OCI-LY1 (cell line): ENCODE measurements around the gene SOX5.

Source experiments
- H2AFZ ChIP-seq: fragments of 200-600 bp; sonication (generic), shearing (Covaris generic); 2 replicates; pipeline ENCODE4 v1.6.0; 2014; ENCODE audit warnings: antibody characterized with exemption, mild to moderate bottlenecking, low read length
- H3F3A ChIP-seq: fragments of 200-600 bp; sonication (generic), shearing (Covaris generic); 2 replicates; pipeline ENCODE4 v1.6.0; 2014; ENCODE audit warnings: mild to moderate bottlenecking, antibody characterized with exemption, low read length, moderate library complexity; ENCODE audit not compliant: insufficient read depth
- H3K27ac ChIP-seq: fragments of 200-600 bp; sonication (generic); 2 replicates; pipeline ENCODE4 v1.5.1; 2014; ENCODE audit warnings: low read length, mixed run types, mild to moderate bottlenecking, low read depth; ENCODE audit not compliant: poor library complexity, severe bottlenecking
- H3K27me3 ChIP-seq: fragments of 200-600 bp; sonication (generic); 2 replicates; pipeline ENCODE4 v1.6.0; 2014; ENCODE audit warnings: antibody characterized with exemption, mild to moderate bottlenecking, low read length, moderate library complexity; ENCODE audit not compliant: insufficient read depth
- H3K36me3 ChIP-seq: fragments of 200-600 bp; sonication (generic); 2 replicates; pipeline ENCODE4 v1.6.1; 2014; ENCODE audit warnings: mild to moderate bottlenecking, antibody characterized with exemption, low read length, moderate library complexity, mixed read lengths; ENCODE audit not compliant: insufficient read depth
- H3K4me1 ChIP-seq: fragments of 200-600 bp; sonication (generic); 2 replicates; pipeline ENCODE4 v1.5.1; 2014; ENCODE audit warnings: mild to moderate bottlenecking, low read length, moderate library complexity; ENCODE audit not compliant: insufficient read depth, severe bottlenecking
- H3K4me2 ChIP-seq: fragments of 200-600 bp; sonication (generic), shearing (Covaris generic); 2 replicates; pipeline ENCODE4 v1.6.1; 2014; ENCODE audit warnings: low read length
- H3K4me3 ChIP-seq: fragments of 200-600 bp; sonication (generic); 2 replicates; pipeline ENCODE4 v1.5.1; 2014; ENCODE audit warnings: low read length, low read depth, mild to moderate bottlenecking, mixed read lengths; ENCODE audit not compliant: poor library complexity, severe bottlenecking
- H3K79me2 ChIP-seq: fragments of 200-600 bp; shearing (Covaris generic); 2 replicates; pipeline ENCODE4 v1.6.1; 2016; ENCODE audit warnings: mixed run types, low read length, mixed read lengths; ENCODE audit not compliant: insufficient read depth
- H3K9ac ChIP-seq: fragments of 200-600 bp; sonication (generic), shearing (Covaris generic); 2 replicates; pipeline ENCODE4 v1.6.1; 2014; ENCODE audit warnings: mild to moderate bottlenecking, low read length, mixed read lengths
- H3K9me2 ChIP-seq: fragments of 200-600 bp; sonication (generic), shearing (Covaris generic); 2 replicates; pipeline ENCODE4 v1.6.1; 2014; ENCODE audit warnings: low read depth, mild to moderate bottlenecking, low read length, mixed read lengths
- H3K9me3 ChIP-seq: fragments of 200-600 bp; shearing (Covaris generic); 2 replicates; pipeline ENCODE4 v1.6.1; 2014; ENCODE audit warnings: low read length, mixed read lengths
- H4K20me1 ChIP-seq: fragments of 200-600 bp; sonication (generic), shearing (Covaris generic); 2 replicates; pipeline ENCODE4 v1.6.0; 2016; ENCODE audit warnings: mild to moderate bottlenecking, low read length; ENCODE audit not compliant: insufficient read depth
- EZH2 ChIP-seq: fragments of 200-600 bp; sonication (generic), shearing (Covaris generic); IDR thresholded peaks from 2 replicates; pipeline ENCODE4 v1.8.0; 2017; ENCODE audit warnings: borderline replicate concordance, mixed run types, mild to moderate bottlenecking, antibody characterized with exemption, low read length, moderate library complexity, mixed read lengths
- TF ChIP-seq, protein P1 (sequence below): fragments of 200-600 bp; sonication (generic), shearing (Covaris generic); IDR thresholded peaks from 2 replicates; pipeline ENCODE4 v1.5.1; 2017; ENCODE audit warnings: mild to moderate bottlenecking, antibody characterized with exemption, low read length, moderate library complexity, mixed read lengths

The SOX5 gene

DNA sequence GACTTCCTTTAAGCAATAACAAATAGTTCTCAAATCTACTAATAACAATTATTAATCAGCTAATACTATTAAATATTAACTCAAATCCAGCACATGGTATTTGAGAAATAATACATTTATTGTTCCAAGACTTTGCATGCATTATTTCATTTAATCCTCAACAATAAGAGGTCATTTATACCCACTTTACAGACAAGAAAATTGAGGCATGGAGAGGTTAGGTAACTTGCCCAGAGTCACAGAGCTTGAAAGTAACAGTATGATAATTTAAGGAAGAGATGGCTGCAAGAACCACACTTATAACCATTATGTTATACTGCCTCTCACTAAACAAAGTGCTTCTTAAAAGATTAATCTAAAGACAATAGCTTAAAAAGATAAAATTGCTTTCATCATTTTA is 318.9 kb downstream of the SOX5 start:
- H3K36me3 ChIP-seq, result no peaks in the 10 kb centered on the region
- H3K27me3 ChIP-seq, result no peaks in the 10 kb centered on the region
- H2AFZ ChIP-seq, result no peak overlapping the region
- no peak overlapping the region for H3K27ac ChIP-seq
- H3K9me3 ChIP-seq, result no peaks in the 10 kb centered on the region
- H3K4me1 ChIP-seq, result no peaks in the 10 kb centered on the region
- TF ChIP-seq EZH2, result no peak
- TF ChIP-seq, protein P1, sequence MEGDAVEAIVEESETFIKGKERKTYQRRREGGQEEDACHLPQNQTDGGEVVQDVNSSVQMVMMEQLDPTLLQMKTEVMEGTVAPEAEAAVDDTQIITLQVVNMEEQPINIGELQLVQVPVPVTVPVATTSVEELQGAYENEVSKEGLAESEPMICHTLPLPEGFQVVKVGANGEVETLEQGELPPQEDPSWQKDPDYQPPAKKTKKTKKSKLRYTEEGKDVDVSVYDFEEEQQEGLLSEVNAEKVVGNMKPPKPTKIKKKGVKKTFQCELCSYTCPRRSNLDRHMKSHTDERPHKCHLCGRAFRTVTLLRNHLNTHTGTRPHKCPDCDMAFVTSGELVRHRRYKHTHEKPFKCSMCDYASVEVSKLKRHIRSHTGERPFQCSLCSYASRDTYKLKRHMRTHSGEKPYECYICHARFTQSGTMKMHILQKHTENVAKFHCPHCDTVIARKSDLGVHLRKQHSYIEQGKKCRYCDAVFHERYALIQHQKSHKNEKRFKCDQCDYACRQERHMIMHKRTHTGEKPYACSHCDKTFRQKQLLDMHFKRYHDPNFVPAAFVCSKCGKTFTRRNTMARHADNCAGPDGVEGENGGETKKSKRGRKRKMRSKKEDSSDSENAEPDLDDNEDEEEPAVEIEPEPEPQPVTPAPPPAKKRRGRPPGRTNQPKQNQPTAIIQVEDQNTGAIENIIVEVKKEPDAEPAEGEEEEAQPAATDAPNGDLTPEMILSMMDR, result no peak
- H3K4me3 ChIP-seq, result no peak overlapping the region
- H4K20me1 ChIP-seq, result no peaks in the 10 kb centered on the region
- H3K9me2 ChIP-seq, result no peaks in the 10 kb centered on the region
- no peak overlapping the region for H3K9ac ChIP-seq
- H3F3A ChIP-seq, result no peaks in the 10 kb centered on the region
- no peak overlapping the region for H3K4me2 ChIP-seq
- no peaks in the 10 kb centered on the region for H3K79me2 ChIP-seq

DNA sequence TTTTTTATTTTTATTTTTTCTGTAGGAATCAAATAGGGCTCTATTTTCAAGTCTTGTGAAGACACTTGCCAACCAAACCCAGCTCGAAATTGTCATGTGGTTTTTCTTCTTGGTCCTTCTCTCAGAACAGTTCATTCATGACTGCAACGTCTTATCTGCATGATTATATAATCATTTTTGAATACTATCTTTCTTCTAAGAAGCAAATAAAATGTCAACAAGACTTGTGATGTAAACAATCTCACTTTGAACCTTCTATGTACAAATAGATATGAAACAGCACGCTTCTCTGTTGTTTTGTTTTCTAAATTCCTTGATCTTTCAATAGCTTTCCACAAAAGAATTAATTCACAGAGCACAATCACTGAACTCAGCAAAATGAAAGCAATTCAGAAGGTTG is 320.7 kb downstream of the SOX5 start:
- Histone ChIP-seq H3K4me3 (no peak overlapping the region), H3F3A (no peaks in the 10 kb centered on the region), H3K9ac (no peak overlapping the region), H3K9me2 (no peaks in the 10 kb centered on the region), H3K79me2 (no peaks in the 10 kb centered on the region), H3K27ac (no peak overlapping the region), H3K4me2 (no peak overlapping the region), H3K27me3 (no peaks in the 10 kb centered on the region), H4K20me1 (no peaks in the 10 kb centered on the region), H3K36me3 (no peaks in the 10 kb centered on the region), H3K9me3 (no peaks in the 10 kb centered on the region), H3K4me1 (no peaks in the 10 kb centered on the region), H2AFZ (no peak overlapping the region)
- TF ChIP-seq, protein P1, result no peak
- no peak for TF ChIP-seq EZH2

DNA sequence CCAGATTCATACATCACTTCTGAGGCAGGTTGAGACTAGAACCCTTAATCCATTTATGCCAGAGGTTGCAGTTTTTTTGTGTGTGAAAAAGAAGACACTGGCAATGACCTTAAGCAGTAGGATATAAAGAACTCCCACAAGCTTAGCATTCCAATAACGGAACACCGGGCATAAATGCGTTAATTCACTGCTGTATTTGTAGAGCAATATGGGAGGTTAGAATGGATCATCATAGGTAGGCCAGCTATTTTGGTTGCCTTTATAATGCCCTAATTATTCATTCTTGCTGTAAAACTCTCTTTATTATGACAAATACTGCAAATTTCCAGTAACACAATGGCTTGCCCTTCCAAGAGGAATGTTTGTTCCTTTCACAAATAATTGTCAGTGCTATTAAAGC is 322.7 kb downstream of the SOX5 start:
- H3K9me2 ChIP-seq, result no peaks in the 10 kb centered on the region
- no peaks in the 10 kb centered on the region for H3K36me3 ChIP-seq
- no peaks in the 10 kb centered on the region for H3K4me1 ChIP-seq
- no peaks in the 10 kb centered on the region for H3K9me3 ChIP-seq
- no peak overlapping the region for H3K4me2 ChIP-seq
- no peaks in the 10 kb centered on the region for H3F3A ChIP-seq
- no peak overlapping the region for H2AFZ ChIP-seq
- H3K9ac ChIP-seq, result no peak overlapping the region
- no peaks in the 10 kb centered on the region for H3K79me2 ChIP-seq
- no peak overlapping the region for H3K27ac ChIP-seq
- H4K20me1 ChIP-seq, result no peaks in the 10 kb centered on the region
- TF ChIP-seq, protein P1, result no peak
- H3K4me3 ChIP-seq, result no peak overlapping the region
- H3K27me3 ChIP-seq, result no peaks in the 10 kb centered on the region
